ENCODE data around the gene GALNT9.

- no peak for TF ChIP-seq CTCF (IDR thresholded peaks at IDR 0.05 in 8 of 11, conservative IDR thresholded peaks at IDR 0.05 in 3 of 11)
- no peak for TF ChIP-seq POLR2A (IDR thresholded peaks at IDR 0.05)
- TF ChIP-seq POLR2AphosphoS5 (IDR thresholded peaks at IDR 0.05), result no peak
These were observed 35.8 kb upstream of the GALNT9 start for GRCh38 chr12:132365226-132365625.
